DMS153 treated with DMSO at 0.1 percent for 48 hours (cell line): ENCODE results near the gene KCP.
"Not testable (repeated sequence)": the region's sequence is repeated elsewhere in the genome, so short reads cannot be mapped to it uniquely, and the experiment has no call there.

Experiments
- DNase-seq: peaks from one replicate; lab custom pipeline; 2025; ENCODE audit not compliant: unreplicated experiment; lab: John Stamatoyannopoulos, UW

Gene KCP

DNA sequence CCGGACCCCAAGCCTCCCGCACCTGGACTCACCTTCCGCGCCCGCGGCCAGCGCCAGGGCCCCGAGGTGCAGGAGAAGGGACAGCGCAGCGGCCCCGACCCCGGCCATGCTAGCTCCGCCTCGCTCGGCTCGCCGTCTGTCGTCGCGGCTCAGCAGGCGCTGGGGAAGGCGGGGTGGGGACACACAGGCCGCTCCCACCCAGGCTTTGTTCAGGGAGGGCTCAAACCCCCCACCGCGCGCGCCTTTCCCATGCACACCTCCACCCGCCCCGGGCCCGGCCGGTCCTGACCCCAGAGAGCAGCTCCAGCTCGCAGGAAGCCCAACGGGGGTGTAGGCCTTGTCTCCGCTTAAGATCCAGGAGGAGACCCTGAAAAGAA, at the start of gene KCP:
KCP (minus strand) TSS at position 141 of the 377 bp plus-strand sequence; CDS start at position 108, 33 bp downstream.
- no peak for DNase-seq

DNA sequence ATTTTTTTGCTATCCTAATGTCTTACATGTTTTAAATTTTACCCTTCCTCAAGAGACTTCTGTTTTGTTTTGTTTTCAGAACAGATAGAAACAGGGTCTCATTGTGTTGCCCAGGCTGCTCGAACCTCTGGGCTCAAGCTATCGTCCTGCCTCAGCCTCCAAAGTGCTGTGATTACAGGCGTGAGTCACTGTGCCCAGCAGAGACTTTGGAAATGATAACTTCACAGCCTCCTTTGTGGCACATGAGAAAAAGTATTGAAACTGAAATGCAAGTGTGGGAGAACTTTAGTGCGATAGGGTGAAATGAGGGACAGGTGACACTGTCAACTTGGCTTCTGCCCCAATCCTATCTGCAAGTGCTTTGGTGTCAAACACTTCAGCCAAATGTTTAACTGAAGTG, 48.8 kb upstream of the KCP start:
- no peak for DNase-seq

DNA sequence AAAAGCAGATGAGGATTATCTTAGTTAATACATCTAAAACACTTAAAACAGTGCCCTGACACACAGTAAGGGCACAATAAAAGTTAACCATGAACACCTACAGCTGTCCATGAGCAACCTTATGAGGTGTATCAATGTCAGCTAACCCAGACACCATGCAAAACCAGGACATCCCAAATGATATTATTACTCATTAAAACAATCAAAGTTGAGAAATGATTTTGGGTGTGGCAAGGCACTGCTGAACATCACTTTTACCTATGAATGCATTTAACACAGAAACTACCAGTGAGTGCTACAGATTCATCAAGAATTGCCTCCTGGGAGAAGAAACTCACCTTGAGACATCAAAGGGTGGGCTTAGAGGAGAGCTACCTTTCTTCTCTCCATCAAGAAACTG, 45.5 kb upstream of the KCP start:
- no peak for DNase-seq

DNA sequence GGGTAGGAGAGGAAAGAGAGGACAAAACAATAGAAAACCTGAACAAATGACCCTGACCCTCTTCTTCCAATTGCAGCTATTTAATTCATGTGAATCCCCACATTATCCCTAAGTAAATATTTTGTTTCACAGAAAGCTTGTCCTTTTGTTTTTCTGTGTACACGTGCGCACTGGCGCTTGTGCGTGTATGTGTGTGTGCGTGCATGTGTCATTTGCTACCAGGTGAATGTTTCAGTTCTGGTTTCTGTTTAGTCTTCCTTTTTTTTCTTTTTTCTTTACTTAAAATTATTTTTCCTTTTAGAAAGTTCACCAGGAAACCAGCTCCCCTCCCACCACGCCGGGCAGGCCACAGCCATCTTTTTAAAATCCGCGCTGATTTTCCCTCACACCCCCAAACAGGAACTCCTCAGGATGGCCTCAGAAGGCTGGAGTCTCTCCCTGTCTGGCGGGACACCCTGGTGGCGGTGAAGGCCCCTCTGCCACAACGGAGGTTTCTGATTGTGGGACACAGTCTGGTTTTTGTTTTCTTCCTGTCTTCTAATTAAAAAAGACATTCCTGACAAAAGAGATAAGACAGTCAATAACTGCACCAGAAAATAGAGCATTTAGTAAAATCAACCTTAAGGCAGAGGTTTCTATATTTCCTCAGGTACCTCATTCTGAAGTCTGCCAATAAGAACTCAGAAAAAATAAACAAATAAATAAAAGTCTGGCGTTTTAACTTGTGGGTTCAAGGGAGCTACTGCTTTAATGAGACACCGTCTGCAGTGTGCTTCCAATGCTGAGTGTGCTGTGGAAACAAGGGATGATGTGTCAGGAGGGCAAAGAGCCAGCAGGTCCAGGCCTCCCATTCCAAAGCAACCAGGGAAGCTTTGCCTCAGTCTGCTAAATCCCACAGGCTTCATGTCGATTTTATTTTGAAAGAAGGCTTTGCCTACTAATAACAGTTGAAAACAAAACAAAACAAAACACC, 44.6 kb upstream of the KCP start:
- no peak for DNase-seq

DNA sequence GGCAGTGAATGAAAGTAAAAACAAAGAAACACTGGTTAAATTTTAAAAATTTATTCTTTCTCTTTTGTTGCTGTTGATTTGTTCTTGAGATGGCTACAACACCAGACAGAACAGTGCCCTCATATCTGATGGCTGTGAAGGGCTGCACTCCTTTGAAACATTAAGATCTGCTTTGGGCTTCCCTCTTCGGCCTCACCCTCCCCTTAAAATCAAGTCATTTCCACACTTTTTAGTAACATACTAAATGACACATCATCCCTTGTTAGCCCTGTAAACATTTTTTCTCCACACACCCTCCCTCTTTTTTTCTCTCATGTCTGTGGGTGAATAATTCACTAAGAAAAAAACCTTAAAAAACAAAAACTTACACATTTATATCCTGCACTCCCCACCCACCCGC, 43.6 kb upstream of the KCP start:
- DNase-seq, result no peak

DNA sequence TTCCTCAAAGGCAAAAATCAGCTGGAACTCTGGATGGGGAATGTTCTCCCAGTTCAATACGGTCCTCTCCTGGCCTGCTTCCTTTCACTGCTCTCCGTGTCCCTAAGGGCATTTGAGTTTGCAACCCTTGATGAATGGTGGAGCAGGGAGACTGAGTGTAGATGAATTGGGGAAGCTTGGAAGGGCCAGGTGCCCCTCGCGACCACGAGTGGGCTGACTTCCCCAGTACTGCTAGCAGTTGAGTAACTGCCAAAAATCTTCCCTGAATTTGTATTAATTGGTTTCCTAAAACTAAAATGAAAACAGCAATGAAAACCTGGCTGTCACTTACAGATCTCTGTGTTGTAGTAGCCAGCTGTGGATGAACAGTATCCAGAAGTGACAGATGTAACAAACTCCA, 40.8 kb upstream of the KCP start:
- DNase-seq, result no peak

DNA sequence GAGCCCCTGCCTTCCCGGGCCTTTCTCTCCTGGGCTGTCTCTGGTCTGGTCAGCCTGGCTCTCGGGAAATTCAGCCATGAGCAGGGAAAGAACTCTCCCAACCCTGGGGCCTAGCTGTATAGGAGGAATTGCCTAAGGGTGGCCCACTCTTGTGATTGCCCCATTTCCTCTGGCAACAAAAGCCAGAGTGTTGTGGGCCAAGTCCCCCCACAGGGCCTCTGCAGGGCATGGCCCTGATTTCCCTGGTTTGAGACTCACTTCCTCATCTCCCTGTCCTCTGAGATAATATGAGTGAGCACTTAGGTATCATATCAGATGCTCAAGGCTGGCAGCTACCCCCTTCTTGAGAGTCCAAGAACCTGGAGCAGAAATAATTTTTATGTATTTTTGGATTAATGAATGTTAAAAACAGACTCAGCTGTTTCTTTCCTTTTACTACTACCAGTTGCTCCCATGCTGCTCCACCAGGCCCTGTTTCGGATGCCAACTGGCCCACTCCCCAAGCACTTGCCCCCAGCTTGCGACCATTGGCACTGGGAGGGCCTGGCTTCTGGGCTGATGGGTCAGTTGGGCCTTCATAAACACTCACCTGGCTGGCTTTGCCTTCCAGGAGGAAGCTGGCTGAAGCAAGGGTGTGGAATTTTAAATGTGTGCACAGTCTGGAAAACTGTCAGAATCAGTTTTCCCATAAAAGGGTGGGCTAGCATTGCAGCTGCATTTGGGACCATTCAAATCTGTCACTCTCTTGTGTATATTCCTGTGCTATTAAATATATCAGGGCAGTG, 38.7 kb upstream of the KCP start:
- no peak for DNase-seq

DNA sequence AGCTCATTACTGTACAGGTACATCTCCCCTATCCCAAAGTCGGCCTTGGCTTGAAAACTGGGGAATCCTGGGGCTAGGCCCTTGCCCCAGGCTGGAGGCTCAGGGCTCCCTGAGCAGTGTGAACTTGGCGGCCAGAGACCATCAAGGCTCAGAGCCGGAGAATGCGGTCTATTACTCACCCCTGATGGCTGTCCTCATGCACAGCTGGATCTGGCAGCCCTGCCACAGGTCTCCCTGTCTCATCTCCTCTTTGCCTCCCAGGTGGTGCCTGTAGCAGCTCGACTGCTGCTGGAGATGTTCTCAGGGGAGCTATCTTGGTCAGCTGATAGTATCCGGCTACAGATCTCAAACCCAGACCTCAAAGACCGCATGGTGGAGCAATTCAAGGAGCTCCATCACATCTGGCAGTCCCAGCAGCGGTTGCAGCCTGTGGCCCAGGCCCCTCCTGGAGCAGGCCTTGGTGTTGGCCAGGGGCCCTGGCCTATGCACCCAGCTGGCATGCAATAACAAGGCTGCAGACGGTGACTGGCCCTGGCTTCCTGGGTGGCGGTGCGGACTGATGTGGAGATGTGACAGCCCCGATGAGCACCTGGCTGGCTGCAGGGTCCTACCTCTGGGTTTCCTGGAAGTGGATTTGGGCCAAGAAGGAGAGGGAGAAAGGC, 37.9 kb upstream of the KCP start:
- DNase-seq, result no peak

DNA sequence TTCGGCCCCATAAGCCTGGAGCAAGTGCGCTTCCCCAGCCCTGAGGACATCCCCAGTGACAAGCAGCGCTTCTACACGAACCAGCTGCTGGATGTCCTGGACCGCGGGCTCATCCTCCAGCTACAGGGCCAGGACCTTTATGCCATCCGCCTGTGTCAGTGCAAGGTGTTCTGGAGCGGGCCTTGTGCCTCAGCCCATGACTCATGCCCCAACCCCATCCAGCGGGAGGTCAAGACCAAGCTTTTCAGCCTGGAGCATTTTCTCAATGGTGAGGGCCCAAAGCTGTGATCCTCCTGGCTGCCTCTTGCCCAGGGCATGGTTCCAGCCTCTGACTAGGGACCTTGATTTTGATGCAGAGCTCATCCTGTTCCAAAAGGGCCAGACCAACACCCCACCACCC, 37.3 kb upstream of the KCP start:
- DNase-seq, result no peak

DNA sequence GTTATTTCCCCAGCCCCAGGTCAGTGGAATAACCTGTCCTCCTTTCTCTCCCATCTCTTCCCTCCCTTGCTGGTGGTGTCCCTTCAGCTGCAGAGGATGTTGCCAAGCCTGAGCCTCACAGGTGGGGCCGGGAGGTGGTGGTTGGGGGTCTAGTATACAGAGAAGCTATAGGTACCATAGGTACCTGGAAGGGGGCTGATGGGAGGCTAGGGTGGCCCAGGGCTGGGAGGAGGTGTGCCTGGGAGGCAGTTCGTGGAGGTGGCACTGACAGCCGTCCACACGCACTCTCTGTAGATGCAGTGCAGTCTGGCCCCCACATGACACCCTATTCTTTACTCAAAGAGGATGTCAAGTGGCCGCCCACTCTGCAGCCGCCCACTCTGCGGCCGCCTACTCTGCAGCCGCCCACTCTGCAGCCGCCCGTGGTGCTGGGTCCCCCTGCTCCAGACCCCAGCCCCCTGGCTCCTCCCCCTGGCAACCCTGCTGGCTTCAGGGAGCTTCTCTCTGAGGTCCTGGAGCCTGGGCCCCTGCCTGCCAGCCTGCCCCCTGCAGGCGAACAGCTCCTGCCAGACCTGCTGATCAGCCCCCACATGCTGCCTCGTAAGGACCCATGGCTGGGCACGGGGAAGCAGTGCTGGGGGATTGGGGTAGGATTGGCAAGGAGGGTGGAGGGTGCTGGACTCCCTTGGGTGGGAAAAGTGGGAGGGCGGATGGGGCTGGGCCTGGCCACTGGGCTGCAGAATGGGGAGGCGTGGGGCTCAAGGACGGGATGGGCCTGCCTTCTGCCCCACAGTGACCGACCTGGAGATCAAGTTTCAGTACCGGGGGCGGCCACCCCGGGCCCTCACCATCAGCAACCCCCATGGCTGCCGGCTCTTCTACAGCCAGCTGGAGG, 36.7 kb upstream of the KCP start:
- no peak for DNase-seq

DNA sequence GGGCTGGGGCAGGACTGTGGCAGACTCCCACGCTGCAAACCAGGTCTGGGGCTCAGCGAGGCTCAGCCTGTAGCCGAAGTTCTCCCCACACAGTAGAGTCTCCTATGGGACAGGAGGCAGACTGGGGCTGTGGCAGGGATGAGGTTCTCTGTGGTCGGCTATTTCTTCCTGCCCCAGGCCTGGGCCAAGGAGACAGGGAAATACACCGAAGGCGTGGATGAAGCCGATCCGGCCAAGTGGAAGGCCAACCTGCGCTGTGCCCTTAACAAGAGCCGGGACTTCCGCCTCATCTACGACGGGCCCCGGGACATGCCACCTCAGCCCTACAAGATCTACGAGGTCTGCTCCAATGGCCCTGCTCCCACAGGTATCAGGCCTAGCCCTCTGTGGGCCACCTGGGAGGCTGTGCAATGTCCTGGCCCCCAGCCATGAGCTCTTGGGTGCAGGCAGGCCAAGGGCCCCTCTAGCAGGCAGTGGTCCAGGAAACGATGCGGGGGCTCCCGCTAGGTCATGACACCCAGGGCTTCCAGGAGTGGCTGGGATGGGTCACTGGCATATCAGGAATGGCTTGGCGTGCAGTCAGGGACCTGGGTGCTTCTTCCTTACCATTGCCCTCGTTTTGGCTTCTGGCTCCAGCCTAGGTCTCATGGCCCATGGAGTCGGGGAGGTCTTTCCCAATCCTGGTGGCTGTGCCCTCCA, 35.3 kb upstream of the KCP start:
- no peak for DNase-seq

DNA sequence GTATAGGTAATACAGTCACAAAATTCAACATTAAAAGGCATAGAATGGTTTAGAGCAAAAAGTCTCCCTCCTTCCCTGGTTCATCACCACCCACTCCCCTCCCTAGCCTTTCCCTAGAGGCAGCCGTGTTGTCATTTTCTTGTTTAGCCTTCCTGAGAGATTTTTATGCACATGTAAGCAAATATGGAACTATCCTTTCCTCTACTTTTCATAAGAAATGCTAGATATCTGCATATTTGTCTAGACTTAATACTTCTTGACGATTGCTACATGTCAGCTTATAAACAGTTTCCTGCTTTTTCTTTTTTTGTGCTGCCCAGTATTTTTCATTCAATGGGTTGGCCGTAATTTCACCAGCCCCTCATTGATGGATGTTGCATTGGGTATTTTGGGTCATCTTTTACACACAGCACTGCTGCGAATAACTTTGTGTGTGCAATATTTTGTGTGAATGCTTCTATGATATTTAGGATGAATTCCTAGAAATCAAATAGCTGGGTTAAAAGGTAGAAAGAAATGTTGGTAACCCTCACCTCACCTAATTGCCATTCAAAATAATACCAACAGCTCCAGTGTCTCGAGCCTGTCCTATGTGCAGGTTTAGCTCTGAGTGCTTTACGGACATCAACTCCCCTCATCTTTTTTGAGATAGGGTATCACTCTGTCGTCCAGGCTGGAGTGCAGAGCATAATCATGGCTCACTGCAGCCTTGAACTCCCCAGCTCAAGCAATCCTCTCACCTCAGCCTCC, 34.2 kb upstream of the KCP start:
- no peak for DNase-seq

DNA sequence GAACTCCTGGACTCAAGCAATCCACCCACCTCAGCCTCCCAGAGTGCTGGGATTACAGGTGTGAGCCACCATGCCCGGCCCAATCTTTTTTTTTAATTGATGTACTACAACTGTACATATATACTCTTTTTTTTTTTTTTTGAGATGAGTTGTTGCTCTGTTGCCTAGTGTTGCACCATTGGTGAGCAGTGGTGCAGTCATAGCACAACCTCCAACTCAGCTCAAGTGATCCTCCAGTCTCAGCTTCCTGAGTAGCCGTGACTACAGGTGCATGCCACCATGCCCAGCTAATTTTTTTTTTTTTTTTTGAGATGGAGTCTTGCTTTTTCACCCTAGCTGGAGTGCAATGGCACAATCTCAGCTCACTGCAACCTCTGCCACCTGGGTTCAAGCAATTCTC, 32.7 kb upstream of the KCP start:
- DNase-seq, result not testable (repeated sequence)

DNA sequence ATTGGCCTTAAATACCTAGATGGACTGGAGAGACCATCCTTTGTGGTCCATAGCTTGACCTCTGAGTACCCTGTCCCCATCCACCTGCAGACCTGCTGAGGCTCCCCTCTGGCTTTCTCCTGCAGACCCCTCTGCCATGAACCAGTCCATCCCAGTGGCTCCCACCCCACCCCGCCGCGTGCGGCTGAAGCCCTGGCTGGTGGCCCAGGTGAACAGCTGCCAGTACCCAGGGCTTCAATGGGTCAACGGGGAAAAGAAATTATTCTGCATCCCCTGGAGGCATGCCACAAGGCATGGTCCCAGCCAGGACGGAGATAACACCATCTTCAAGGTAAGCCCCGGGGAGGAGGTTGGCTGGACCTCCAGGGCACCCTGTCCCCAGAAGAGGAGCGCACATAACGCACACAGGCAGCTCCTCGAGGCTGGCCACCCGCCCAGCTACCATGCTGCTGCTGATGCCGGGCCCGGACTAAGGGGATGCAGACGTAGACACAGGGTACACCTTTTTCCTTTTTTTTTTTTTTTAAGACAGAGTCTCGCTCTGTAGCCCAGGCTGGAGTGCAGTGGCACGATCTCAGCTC, 31.5 kb upstream of the KCP start:
- DNase-seq, result no peak

DNA sequence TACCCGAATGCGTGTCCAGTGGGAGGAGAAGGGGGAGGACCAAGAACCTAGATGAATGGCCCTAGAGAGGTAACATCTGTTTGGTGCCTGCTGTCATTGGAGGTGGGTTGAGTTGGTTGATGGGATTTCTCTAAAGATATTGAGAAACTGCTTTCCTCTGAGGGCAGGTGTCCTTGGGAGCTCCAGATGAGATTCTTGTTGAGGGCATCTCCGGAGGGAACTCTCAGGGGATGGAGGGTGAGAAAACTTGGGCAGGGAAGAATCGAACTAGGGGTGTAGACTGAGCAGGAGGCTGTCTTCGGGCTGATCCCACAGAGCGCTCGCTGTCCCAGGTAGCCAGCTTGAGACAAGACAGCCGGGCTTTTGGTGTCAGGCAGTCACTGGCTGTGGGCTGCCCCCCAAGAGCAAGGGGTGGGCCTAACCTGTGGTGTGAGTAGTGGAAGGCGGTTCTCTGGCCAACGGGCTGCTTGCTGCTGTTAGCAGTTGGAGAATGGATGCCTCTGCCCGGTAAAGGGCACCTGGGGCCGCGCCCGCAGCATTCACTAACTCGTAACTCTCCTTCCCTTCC, 30.9 kb upstream of the KCP start:
- DNase-seq, result no peak

DNA sequence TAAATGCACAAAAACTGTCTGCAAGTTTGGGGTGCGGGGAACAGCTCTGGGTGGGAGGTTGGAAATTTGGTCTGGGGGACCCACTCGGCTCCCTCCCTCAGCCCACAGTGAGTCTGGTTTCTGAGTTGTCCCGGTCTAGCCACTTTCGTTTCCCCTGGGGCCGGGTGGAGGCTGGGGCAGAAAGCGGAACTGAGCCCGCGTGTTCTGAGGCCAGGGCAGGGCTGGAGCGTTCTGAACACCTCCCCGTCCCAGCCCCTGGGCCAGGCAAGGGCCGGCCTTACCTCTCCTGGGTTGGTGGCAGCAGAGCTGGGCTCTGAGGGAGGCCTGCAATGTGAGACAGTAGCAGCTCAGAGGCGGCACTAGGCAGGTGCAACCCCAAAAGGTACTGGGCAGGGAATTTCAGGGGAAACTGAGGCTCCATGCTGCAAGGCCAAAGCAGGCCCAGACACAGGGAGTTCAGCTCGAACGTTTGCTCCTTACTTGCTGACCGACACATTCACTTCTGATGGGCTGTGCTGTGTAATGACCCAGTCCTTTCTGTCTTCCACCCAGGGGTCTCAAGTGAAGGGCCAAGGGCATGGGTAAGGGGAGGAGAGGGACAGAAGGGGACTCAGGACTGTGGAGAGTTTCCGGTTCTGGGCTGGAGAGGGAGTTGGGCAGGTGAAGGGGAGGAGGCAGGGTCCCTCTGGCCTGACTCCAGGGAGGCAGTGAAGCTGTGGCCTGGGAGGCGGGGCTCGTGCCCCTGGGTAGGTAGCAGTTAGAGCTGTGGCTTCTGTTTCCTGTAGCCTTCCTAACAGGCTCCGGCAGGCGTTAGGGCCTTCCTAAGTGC, 30.2 kb upstream of the KCP start:
- no peak for DNase-seq

DNA sequence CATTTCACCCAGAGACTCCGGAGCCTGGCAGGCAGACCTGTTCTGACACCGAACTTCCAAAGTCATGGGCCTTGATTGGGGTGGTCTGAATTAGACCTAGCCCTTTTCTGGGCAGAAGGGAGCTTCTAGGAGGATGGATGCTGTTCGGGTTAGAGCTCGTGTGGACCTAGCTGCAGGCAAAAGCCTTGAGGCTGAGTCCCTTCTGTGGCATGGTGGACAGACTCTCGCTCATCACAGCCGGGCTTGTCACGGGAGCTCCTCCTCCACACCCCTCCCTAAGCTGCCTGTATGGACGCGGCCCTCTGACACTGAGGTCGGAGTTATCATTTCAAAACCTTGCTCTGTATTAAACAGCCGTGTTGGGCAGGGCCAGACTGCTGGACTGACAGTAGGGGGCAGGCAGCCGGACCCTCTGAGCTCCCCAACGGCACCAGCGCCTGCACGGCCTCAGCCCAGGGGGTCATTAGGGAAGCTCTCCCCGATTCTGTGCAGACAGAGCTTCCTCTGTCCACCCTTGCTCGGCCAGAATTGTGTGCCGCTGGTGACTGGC, 29.4 kb upstream of the KCP start:
- no peak for DNase-seq
